HCT116 (cell line): ENCODE results near the gene PCDHA2. TPM values are rescaled to one million over a fixed set of nuclear protein-coding genes. Genes with fewer than 3 reads are reported as not detected.

Source experiments
- ATAC-seq: fragments of 200-7000 bp; cut with Tn5 transposase; 2 replicates; pipeline ENCODE4 v1.9.1; 2020; ENCODE audit warnings: mild to moderate bottlenecking, moderate library complexity
- BruUV-seq: library from RNA; stranded (reverse); fragments of 400-500 nt; replicated peaks from 2 replicates; lab custom pipeline; 2021; lab: Mats Ljungman, UMichigan
- CTCF ChIA-PET: fragments of 300-600 bp; sonication (Branson Sonifier 250); formaldehyde crosslinking; loops from one replicate; lab custom pipeline; 2021; ENCODE audit warnings: antibody characterized with exemption; lab: Charles Lee
- POLR2A ChIA-PET: fragments of 300-600, 350-600 bp; sonication (Branson Sonifier 250); formaldehyde crosslinking; loops from one replicate; lab custom pipeline; 2021; ENCODE audit warnings: antibody characterized with exemption; lab: Charles Lee
- RAD21 ChIA-PET, 2 experiments: fragments of 300-600 bp; sonication (Branson Sonifier 250); formaldehyde crosslinking; loops; one replicate each; lab custom pipeline; 2023; ENCODE audit warnings: low total read pairs in 2 of 2; ENCODE audit not compliant: uncharacterized antibody in 2 of 2, unreplicated experiment in 2 of 2, low non-redundant PET in 1 of 2; lab: Charles Lee
- DNase-seq: peaks from one replicate; pipeline ENCODE4 v3.0.0-alpha.2; 2010; ENCODE audit warnings: low read depth, low spot score
- H2AFZ ChIP-seq: fragments of 200-600 bp; shearing (Covaris generic), sonication (generic); 2 replicates; pipeline ENCODE4 v1.6.1; 2017; ENCODE audit warnings: low read depth, mixed run types, mixed read lengths, antibody characterized with exemption, low read length; ENCODE audit not compliant: poor library complexity, severe bottlenecking
- H3K27ac ChIP-seq: 2 replicates; pipeline ENCODE4 v1.5.1; 2012; ENCODE audit warnings: low read depth, low read length
- H3K27me3 ChIP-seq: fragments of 200-600 bp; sonication (generic); 2 replicates; pipeline ENCODE4 v1.6.1; 2016; ENCODE audit warnings: mixed run types, low read length, mixed read lengths; ENCODE audit not compliant: insufficient read depth
- H3K36me3 ChIP-seq, 2 experiments: fragments of 200-500 bp in 1 of 2; fragments of 200-600 bp in 1 of 2; sonication (Bioruptor generic) in 1 of 2; sonication (generic) in 1 of 2; 2 replicates each; pipeline versions ENCODE4 v1.5.1 to v1.6.1; 2014 to 2016; ENCODE audit warnings: low read length in 2 of 2, inconsistent platforms in 1 of 2, mixed read lengths in 1 of 2, mixed run types in 1 of 2; ENCODE audit not compliant: insufficient read depth in 2 of 2, control insufficient read depth in 1 of 2
- H3K4me1 ChIP-seq, 2 experiments: fragments of 200-600 bp in 1 of 2; sonication (generic) in 1 of 2; 2 replicates each; pipeline versions ENCODE4 v1.5.1 to v1.6.1; 2012 to 2017; ENCODE audit warnings: low read length in 2 of 2, inconsistent platforms in 1 of 2, mild to moderate bottlenecking in 1 of 2, mixed read lengths in 1 of 2, mixed run types in 1 of 2, moderate library complexity in 1 of 2; ENCODE audit not compliant: insufficient read depth in 2 of 2, control insufficient read depth in 1 of 2
- H3K4me2 ChIP-seq: fragments of 200-600 bp; sonication (generic); 2 replicates; pipeline ENCODE4 v1.6.1; 2017; ENCODE audit warnings: mixed run types, low read length, mixed read lengths
- H3K4me3 ChIP-seq, 2 experiments: fragments of 200-600 bp in 1 of 2; sonication (generic) in 1 of 2; replicated peaks in 1 of 2; 2 replicates each; pipeline ENCODE4 v1.5.1; 2011 to 2016; ENCODE audit warnings: low read length in 2 of 2, control low read depth in 1 of 2, low read depth in 1 of 2, mild to moderate bottlenecking in 1 of 2, mixed read lengths in 1 of 2, mixed run types in 1 of 2
- H3K79me2 ChIP-seq: fragments of 200-600 bp; sonication (generic); 2 replicates; pipeline ENCODE4 v1.6.1; 2017; ENCODE audit warnings: mild to moderate bottlenecking, mixed run types, low read length, moderate library complexity, mixed read lengths; ENCODE audit not compliant: insufficient read depth
- H3K9ac ChIP-seq: fragments of 200-600 bp; sonication (generic); 2 replicates; pipeline ENCODE4 v1.6.1; 2016; ENCODE audit warnings: low read length, mixed read lengths
- H3K9me2 ChIP-seq: fragments of 200-600 bp; sonication (generic), shearing (Covaris generic); 2 replicates; pipeline ENCODE4 v1.6.1; 2017; ENCODE audit warnings: mixed run types, mild to moderate bottlenecking, moderate library complexity; ENCODE audit not compliant: insufficient read depth
- H3K9me3 ChIP-seq, 2 experiments: fragments of 200-500 bp in 1 of 2; fragments of 200-600 bp in 1 of 2; sonication (Bioruptor generic) in 1 of 2; sonication (generic) in 1 of 2; 2 replicates each; pipeline ENCODE4 v1.6.1; 2014 to 2017; ENCODE audit warnings: low read length in 2 of 2, mixed read lengths in 2 of 2, inconsistent platforms in 1 of 2, low read depth in 1 of 2, mild to moderate bottlenecking in 1 of 2, mixed run types in 1 of 2, moderate library complexity in 1 of 2; ENCODE audit not compliant: control insufficient read depth in 1 of 2, insufficient read depth in 1 of 2
- H4K20me1 ChIP-seq: fragments of 200-600 bp; sonication (generic), shearing (Covaris generic); 2 replicates; pipeline ENCODE4 v1.6.1; 2017; ENCODE audit warnings: mixed run types, mild to moderate bottlenecking, moderate library complexity; ENCODE audit not compliant: insufficient read depth
- CBX3 ChIP-seq: IDR thresholded peaks from 2 replicates; pipeline ENCODE4 v1.6.1; 2012; ENCODE audit warnings: low read depth
- CEBPB ChIP-seq: IDR thresholded peaks from 2 replicates; pipeline ENCODE4 v1.6.1; 2012; ENCODE audit warnings: low read depth
- EZH2 ChIP-seq: fragments of 200-600 bp; sonication (generic); IDR thresholded peaks from 2 replicates; pipeline ENCODE4 v1.6.1; 2017; ENCODE audit warnings: antibody characterized with exemption, mixed run types
- JUND ChIP-seq: IDR thresholded peaks from 2 replicates; pipeline ENCODE4 v1.6.1; 2012
- POLR2A ChIP-seq: IDR thresholded peaks from 2 replicates; pipeline ENCODE4 v1.7.0; 2011; ENCODE audit warnings: borderline replicate concordance; ENCODE audit not compliant: insufficient read depth, insufficient read length; ENCODE audit errors: extremely low read depth
- POLR2AphosphoS5 ChIP-seq: IDR thresholded peaks from 2 replicates; pipeline ENCODE4 v1.6.1; 2011; ENCODE audit warnings: mild to moderate bottlenecking, low read depth, low read length, moderate library complexity
- RAD21 ChIP-seq: IDR thresholded peaks from 2 replicates; pipeline ENCODE4 v1.6.1; 2012; ENCODE audit warnings: low read depth, mild to moderate bottlenecking
- YY1 ChIP-seq: IDR thresholded peaks from 2 replicates; pipeline ENCODE4 v1.6.1; 2011; ENCODE audit warnings: low read length, low read depth, moderate library complexity, mild to moderate bottlenecking; ENCODE audit not compliant: insufficient replicate concordance; ENCODE audit errors: extremely low read depth
- ZFX ChIP-seq: fragments of 450-650 bp; IDR thresholded peaks from 2 replicates; pipeline ENCODE4 v1.6.1; 2017
- ZNF274 ChIP-seq: fragments of 200-500 bp; sonication (Bioruptor generic); IDR thresholded peaks from 2 replicates; pipeline ENCODE4 v1.6.1; 2014; ENCODE audit warnings: mild to moderate bottlenecking, low read depth, low read length, inconsistent platforms
- intact Hi-C: fragments of 100-400 bp; cut with micrococcal nuclease; formaldehyde crosslinking; loops from 2 replicates; pipeline ENCODE4 v1.10.0; 2022
- total RNA-seq: library from RNA; stranded (reverse); gene quantifications from one replicate; pipeline ENCODE4 v1.2.1, GENCODE V29; 2021; ENCODE audit not compliant: unreplicated experiment
- TF ChIP-seq, protein P1 (sequence below): IDR thresholded peaks from 2 replicates; pipeline ENCODE4 v1.6.1; 2012
- TF ChIP-seq, protein P2 (sequence below): IDR thresholded peaks from 2 replicates; pipeline ENCODE4 v1.6.1; 2012; ENCODE audit warnings: low read depth
- TF ChIP-seq, protein P3 (sequence below), 3 experiments: fragments of 200-600 bp in 1 of 3; sonication (generic) in 1 of 3; IDR thresholded peaks in 2 of 3; conservative IDR thresholded peaks in 1 of 3; 2 replicates each; pipeline ENCODE4 v1.5.1; 2012 to 2017; ENCODE audit warnings: low read depth in 2 of 3, low read length in 2 of 3, antibody characterized with exemption in 1 of 3, borderline replicate concordance in 1 of 3, control low read depth in 1 of 3, mild to moderate bottlenecking in 1 of 3, mixed read lengths in 1 of 3, mixed run types in 1 of 3, moderate library complexity in 1 of 3; ENCODE audit not compliant: insufficient read depth in 1 of 3

The PCDHA2 gene
- total RNA-seq, 1 experiment from 2014 or later: not detected

DNA sequence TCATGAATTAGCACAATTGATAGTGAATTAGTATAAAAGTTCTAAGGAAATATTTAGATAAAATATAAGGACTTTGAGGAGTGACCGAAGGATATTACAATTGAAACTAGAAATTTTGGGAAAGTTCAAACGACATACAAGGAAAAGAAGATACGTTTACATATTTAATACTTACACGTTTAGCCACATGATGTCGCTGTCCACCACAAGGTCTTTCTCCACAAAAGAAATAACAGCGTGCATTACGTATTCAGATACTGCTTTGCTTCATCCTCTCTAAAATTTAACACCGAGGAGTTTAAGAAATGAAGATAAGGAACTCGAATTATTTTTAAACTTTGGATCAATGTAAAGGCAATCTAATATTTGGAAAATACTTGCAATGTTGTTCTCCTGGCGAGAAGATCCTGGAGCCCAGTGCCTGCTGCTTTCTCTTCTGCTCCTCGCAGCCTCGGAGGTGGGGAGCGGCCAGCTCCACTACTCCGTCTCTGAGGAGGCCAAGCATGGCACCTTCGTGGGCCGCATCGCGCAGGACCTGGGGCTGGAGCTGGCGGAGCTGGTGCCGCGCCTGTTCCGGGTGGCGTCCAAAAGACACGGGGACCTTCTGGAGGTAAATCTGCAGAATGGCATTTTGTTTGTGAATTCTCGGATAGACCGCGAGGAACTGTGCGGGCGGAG is 6.3 kb downstream of the PCDHA2 start, which contains the start of gene PCDHA3:
TSS of gene PCDHA3 (plus strand) at position 242 of the 678 bp plus-strand sequence.
- no peaks in the 10 kb centered on the region for H3K9me2 ChIP-seq
- ChIA-PET POLR2A (no interaction called here), CTCF (no interaction called here), RAD21 (no interaction called here)
- no peak within 1 kb of the TSS for H3K27ac ChIP-seq
- no peaks in the 10 kb centered on the region for H4K20me1 ChIP-seq
- no peaks in the 10 kb centered on the region for H3K36me3 ChIP-seq
- H3K27me3 ChIP-seq: no peaks in the 10 kb centered on the region
- H2AFZ ChIP-seq: no peak within 1 kb of the TSS
- no peak for ATAC-seq
- H3K79me2 ChIP-seq: no peaks in the 10 kb centered on the region
- peaks cover 0 to 5% of the 10 kb centered on the region in 2 experiments; a peak in 2 of 4 replicates for H3K9me3 ChIP-seq
- intact Hi-C loops: no loop called here
- H3K4me2 ChIP-seq: no peak within 1 kb of the TSS
- H3K4me1 ChIP-seq: no peaks in the 10 kb centered on the region
- no TSS peak for BruUV-seq
- no peak within 1 kb of the TSS for H3K4me3 ChIP-seq
- no peak for TF ChIP-seq CEBPB
- TF ChIP-seq, protein P1, sequence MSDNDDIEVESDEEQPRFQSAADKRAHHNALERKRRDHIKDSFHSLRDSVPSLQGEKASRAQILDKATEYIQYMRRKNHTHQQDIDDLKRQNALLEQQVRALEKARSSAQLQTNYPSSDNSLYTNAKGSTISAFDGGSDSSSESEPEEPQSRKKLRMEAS: no peak
- TF ChIP-seq RAD21: no peak
- TF ChIP-seq, protein P2, sequence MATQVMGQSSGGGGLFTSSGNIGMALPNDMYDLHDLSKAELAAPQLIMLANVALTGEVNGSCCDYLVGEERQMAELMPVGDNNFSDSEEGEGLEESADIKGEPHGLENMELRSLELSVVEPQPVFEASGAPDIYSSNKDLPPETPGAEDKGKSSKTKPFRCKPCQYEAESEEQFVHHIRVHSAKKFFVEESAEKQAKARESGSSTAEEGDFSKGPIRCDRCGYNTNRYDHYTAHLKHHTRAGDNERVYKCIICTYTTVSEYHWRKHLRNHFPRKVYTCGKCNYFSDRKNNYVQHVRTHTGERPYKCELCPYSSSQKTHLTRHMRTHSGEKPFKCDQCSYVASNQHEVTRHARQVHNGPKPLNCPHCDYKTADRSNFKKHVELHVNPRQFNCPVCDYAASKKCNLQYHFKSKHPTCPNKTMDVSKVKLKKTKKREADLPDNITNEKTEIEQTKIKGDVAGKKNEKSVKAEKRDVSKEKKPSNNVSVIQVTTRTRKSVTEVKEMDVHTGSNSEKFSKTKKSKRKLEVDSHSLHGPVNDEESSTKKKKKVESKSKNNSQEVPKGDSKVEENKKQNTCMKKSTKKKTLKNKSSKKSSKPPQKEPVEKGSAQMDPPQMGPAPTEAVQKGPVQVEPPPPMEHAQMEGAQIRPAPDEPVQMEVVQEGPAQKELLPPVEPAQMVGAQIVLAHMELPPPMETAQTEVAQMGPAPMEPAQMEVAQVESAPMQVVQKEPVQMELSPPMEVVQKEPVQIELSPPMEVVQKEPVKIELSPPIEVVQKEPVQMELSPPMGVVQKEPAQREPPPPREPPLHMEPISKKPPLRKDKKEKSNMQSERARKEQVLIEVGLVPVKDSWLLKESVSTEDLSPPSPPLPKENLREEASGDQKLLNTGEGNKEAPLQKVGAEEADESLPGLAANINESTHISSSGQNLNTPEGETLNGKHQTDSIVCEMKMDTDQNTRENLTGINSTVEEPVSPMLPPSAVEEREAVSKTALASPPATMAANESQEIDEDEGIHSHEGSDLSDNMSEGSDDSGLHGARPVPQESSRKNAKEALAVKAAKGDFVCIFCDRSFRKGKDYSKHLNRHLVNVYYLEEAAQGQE: no peak
- TF ChIP-seq ZFX: no peak
- no peak for TF ChIP-seq JUND
- no peak for TF ChIP-seq YY1
- TF ChIP-seq, protein P3, sequence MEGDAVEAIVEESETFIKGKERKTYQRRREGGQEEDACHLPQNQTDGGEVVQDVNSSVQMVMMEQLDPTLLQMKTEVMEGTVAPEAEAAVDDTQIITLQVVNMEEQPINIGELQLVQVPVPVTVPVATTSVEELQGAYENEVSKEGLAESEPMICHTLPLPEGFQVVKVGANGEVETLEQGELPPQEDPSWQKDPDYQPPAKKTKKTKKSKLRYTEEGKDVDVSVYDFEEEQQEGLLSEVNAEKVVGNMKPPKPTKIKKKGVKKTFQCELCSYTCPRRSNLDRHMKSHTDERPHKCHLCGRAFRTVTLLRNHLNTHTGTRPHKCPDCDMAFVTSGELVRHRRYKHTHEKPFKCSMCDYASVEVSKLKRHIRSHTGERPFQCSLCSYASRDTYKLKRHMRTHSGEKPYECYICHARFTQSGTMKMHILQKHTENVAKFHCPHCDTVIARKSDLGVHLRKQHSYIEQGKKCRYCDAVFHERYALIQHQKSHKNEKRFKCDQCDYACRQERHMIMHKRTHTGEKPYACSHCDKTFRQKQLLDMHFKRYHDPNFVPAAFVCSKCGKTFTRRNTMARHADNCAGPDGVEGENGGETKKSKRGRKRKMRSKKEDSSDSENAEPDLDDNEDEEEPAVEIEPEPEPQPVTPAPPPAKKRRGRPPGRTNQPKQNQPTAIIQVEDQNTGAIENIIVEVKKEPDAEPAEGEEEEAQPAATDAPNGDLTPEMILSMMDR (IDR thresholded peaks at IDR 0.05 in 2 of 3, conservative IDR thresholded peaks at IDR 0.05 in 1 of 3; ENCODE audit: borderline replicate concordance in 1 of 3, insufficient read depth in 1 of 3, low read depth in 2 of 3, low read length in 2 of 3): no peak
- TF ChIP-seq ZNF274: no peak
- TF ChIP-seq POLR2A: no peak
- TF ChIP-seq POLR2AphosphoS5: no peak
- TF ChIP-seq CBX3: no peak
- TF ChIP-seq EZH2: no peak
- no peak within 1 kb of the TSS for H3K9ac ChIP-seq
- no peak for DNase-seq
